ENCODE data around the gene GABARAP.

Gene GABARAP

GRCh38 chr17:7241783-7242716 lies at the start of gene GABARAP:
GABARAP (minus strand) TSS chr17:7242449; CDS start chr17:7242330, 119 bp downstream.
- DNase-seq (ENCODE audit: low read depth in 4 of 4, low spot score in 1 of 4): peak; percentile 85 to 91 (median 88)

GRCh38 chr17:7290685-7291084 lies 48.4 kb upstream of the GABARAP start:
- DNase-seq (ENCODE audit: low read depth in 4 of 4, low spot score in 1 of 4): no peak

GRCh38 chr17:7290166-7290565 lies 47.9 kb upstream of the GABARAP start:
- DNase-seq (ENCODE audit: low read depth in 4 of 4, low spot score in 1 of 4): no peak

- DNase-seq (ENCODE audit: low read depth in 4 of 4, low spot score in 1 of 4): no peak
Measured at GRCh38 chr17:7289256-7290032, 47.2 kb upstream of the GABARAP start.

GRCh38 chr17:7285679-7286078 lies 43.4 kb upstream of the GABARAP start:
- DNase-seq (ENCODE audit: low read depth in 4 of 4, low spot score in 1 of 4): no peak

- no peak for DNase-seq (ENCODE audit: low read depth in 4 of 4, low spot score in 1 of 4)
Measured at GRCh38 chr17:7284911-7285310, 42.7 kb upstream of the GABARAP start.

GRCh38 chr17:7283471-7284216 lies 41.4 kb upstream of the GABARAP start:
- DNase-seq (ENCODE audit: low read depth in 4 of 4, low spot score in 1 of 4): no peak

- no peak for DNase-seq (ENCODE audit: low read depth in 4 of 4, low spot score in 1 of 4)
Measured at GRCh38 chr17:7282752-7283321, 40.6 kb upstream of the GABARAP start.

GRCh38 chr17:7281953-7282751 lies 39.9 kb upstream of the GABARAP start:
- DNase-seq (ENCODE audit: low read depth in 4 of 4, low spot score in 1 of 4): no peak

- DNase-seq (ENCODE audit: low read depth in 4 of 4, low spot score in 1 of 4): peak; percentile 69 to 95 (median 87)
Measured at GRCh38 chr17:7281074-7281952, 39.1 kb upstream of the GABARAP start, which contains the start of gene SLC2A4. SLC2A4 (plus strand) TSS chr17:7281718; CDS start chr17:7281935, 217 bp downstream.

GRCh38 chr17:7280519-7281073 lies 38.3 kb upstream of the GABARAP start:
- peak; percentile 74 to 79 (median 76) for DNase-seq (ENCODE audit: low read depth in 4 of 4, low spot score in 1 of 4)

- DNase-seq (ENCODE audit: low read depth in 4 of 4, low spot score in 1 of 4): no peak
Measured at GRCh38 chr17:7279448-7279847, 37.2 kb upstream of the GABARAP start.

- no peak for DNase-seq (ENCODE audit: low read depth in 4 of 4, low spot score in 1 of 4)
Measured at GRCh38 chr17:7266784-7267183, 24.5 kb upstream of the GABARAP start.

- no peak for DNase-seq (ENCODE audit: low read depth in 4 of 4, low spot score in 1 of 4)
Measured at GRCh38 chr17:7263801-7264078, 21.5 kb upstream of the GABARAP start.

- DNase-seq (ENCODE audit: low read depth in 4 of 4, low spot score in 1 of 4): no peak
Measured at GRCh38 chr17:7262935-7263800, 20.9 kb upstream of the GABARAP start.

- DNase-seq (ENCODE audit: low read depth in 4 of 4, low spot score in 1 of 4): no peak
Measured at GRCh38 chr17:7262192-7262934, 20.1 kb upstream of the GABARAP start, which contains the start of gene CLDN7. CLDN7 (minus strand) TSS chr17:7262478; CDS start chr17:7262043, 435 bp downstream.

Measured in stimulated activated CD4-positive, alpha-beta T cell treated with anti-CD3 and anti-CD28 coated beads, Interleukin-1b, Interleukin-23, amount 100 ng/mL, for 24 hours (primary cell).